Measurements from ENCODE around the gene ZFP36.
A peak's percentile ranks its signal among the peaks of the same experiment; 100 is the strongest.
"Not testable (repeated sequence)": the region's sequence is repeated elsewhere in the genome, so short reads cannot be mapped to it uniquely, and the experiment has no call there.

Gene ZFP36, protein sequence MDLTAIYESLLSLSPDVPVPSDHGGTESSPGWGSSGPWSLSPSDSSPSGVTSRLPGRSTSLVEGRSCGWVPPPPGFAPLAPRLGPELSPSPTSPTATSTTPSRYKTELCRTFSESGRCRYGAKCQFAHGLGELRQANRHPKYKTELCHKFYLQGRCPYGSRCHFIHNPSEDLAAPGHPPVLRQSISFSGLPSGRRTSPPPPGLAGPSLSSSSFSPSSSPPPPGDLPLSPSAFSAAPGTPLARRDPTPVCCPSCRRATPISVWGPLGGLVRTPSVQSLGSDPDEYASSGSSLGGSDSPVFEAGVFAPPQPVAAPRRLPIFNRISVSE

DNA sequence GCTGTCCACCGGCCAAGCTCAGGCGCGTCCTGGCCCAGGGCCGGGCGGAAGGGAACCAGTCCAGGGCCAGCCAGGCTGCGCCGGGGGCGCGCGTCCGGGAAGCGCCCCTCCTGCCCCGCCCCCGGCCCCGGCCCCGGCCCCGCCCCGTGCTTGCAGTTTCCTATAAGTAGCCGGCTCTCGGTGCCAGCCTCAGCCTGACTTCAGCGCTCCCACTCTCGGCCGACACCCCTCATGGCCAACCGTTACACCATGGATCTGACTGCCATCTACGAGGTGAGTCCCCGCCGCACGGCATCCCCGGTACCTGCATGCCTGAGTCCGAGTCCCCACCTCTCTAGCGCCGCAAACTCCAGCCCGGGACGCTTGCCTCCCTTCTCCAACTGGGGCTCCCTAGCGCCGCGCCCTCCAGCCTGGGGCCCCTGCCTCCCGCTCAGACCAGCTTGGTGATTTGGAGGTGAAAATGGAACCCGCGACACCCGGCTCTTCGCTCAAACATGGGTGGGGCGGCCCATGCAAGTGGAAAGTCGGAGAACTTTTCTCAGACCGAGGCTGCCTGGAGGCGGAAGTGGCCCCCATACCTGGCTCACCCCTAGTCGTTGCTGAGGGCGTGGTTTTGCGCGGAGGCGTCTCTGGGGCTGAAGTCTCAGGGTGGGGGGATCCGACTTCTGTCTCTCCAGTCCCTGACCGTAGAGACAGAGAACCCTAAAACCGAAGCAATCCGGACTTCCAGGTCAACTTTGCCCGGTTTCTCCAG, at the start of gene ZFP36:
Gene ZFP36, plus strand, starts transcription at position 192 of the 754 bp plus-strand sequence. Its CDS starts 58 bp downstream, at position 250.
- DNase-seq (ENCODE audit: low spot score) = peak; percentile 91

DNA sequence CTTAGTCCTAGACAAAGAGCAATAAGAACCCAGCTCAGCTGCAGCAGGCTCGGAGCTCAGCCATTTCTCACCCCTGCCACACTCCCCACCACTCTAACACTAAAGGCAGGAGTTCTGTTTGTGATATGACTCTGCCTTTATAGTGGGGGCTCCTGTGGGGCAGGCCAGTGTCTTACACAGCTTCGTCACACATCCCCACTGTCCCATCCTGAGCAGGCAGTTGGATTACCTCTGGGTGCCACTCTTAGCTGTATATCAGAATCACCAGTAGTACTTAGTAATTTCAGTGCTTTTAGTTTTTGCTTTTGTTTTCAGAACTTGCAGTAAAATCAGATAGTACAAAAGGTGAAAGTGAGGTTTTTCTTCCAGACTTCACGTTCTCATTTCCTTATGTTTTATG, 47.6 kb upstream of the ZFP36 start:
- DNase-seq (ENCODE audit: low spot score) = no peak

DNA sequence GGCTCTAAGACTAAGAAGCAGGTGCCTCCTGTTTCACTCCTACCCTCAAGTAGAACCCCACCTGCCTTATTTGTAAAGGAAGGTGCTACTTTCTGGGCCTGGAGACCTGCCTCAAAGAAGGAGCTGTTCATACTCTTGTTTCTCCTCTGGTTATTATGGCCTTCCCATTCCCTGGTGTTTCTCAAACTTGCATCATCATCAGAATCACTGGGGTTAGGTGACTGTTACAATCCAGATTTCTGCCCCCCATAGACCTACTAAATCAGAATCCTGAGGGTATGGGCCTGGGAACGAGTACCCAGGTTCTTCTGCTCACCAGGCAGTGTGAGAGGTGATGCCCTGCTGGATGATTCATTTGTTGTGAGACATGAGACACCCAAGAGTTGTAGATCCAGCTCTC, 46.0 kb upstream of the ZFP36 start:
- no peak for DNase-seq (ENCODE audit: low spot score)

DNA sequence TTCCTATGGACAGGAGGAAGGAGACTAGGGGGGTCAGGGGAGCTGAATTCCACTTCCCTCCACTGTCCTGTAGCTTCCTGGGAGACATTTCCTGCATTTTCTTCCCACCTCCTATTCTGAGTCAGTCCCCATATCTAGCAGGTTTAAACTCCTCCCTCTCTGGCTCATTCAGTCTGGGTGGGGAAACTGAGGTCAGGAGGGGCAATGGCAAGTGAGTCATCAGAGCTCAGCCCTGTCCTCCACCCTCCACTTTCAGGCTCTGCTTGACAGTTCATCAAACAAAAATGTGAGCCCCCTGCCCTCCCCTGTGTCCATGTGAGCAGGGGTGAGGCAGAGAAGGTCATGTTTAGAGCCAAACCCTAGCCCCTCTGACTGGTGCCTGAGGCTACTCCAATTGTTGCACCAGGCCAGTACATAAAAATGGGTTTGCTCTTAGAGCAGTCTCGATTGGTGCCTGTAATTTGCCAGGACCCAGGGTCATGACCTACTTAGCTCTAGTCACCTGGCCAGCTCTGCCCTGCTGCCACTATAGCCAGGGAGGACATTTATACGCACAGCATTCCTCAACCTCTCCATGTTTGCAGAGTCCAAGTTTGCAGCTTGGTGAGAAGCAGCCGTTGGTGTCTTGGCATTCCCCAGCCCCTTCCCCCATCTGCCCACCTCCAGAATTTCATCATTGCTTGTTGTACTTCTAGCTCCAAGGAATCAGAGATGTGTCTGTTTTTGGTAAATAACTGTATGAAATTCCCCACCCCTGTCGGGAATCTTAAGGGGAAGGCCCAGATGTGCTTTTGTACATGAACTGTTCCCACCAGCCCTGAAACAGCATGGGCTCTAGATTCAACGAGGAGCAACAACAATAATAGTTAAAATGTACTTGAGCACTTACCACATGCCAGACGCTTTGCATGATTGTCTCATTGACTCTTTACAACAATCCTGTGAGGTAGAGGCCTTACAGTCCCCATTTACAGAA, 43.7 kb upstream of the ZFP36 start:
- DNase-seq (ENCODE audit: low spot score) = no peak

DNA sequence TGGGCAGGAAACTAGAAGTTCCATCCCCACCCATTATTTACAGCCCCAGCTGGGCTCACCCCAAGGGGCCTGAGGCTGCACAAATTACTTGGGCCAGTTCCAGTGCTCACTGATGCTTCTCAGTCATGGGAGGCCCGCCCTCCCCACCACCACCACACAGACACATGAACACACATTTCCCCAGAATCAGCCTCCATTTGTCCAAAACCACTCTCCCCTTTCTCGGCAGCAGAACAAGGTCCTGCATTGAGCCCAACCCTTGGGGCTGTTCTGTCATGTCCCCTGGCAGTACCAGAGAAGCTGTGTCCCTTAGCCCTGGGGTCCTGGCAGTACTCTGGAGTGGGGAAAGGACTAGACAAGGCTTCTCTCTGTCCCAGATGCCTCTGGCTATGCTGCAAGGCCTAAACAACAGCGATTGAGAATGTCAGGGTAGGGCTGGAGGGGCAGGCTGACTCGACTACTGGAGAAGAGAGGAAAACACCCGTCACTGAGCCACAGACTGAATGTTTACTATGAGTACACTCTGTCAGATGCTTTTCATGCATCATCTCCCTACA, 42.7 kb upstream of the ZFP36 start:
- DNase-seq (ENCODE audit: low spot score) = no peak

DNA sequence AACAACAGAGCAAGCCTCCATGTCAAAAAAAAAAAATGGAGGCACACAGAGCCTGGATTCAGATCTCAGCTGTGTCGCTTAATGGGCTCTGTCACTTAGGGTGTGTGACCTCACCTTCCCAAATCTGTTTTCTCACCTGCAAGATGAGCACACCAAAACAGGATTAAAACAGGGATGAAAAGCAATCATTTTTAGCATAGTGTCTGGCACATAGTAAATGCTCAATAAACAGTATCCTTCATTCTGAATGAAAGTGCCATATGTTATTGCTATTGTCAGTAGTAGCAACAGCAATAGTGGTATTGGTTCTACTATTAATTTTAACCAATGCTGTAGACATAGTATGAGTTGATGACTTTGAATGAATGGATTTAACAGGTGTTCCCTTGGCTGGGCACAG, 41.1 kb upstream of the ZFP36 start:
- no peak for DNase-seq (ENCODE audit: low spot score)

DNA sequence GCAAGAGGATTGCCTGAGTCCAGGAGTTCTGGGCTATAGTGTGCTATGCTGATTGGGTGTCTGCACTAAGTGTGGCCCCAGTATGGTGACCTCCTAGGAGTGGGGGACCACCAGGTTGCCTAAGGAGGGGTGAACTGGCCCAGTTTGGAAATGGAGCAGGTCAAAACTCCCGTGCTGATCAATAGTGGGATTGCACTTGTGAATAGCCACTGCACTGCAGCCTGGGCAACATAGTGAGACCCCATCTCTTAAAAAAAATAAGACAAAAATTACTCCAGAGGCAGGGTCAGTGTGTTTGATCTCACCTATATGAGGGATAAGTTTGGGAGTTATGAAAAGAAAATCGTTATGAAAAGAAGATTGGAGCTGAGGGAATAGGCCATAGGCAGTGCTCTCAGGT, 37.4 kb upstream of the ZFP36 start:
- DNase-seq (ENCODE audit: low spot score) = no peak

DNA sequence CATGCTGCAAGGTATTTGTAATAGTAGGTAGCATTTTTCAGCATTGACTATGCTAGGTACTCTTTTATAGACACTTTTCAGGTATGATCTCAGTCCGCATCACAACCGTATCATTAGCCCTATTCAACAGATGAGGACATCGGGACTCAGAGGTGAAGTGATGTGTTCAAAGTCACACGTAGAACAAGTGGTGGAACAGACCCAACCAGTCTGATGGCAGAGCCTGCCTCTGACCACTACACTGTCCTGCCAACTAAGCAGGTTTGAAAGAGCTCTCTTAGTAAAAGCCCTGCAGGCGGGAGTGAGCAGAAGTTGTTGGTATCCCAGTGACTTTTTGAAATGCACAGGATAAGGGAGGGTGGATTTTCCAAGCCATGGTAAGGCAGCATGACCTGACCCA, 35.9 kb upstream of the ZFP36 start:
- DNase-seq (ENCODE audit: low spot score) = no peak

DNA sequence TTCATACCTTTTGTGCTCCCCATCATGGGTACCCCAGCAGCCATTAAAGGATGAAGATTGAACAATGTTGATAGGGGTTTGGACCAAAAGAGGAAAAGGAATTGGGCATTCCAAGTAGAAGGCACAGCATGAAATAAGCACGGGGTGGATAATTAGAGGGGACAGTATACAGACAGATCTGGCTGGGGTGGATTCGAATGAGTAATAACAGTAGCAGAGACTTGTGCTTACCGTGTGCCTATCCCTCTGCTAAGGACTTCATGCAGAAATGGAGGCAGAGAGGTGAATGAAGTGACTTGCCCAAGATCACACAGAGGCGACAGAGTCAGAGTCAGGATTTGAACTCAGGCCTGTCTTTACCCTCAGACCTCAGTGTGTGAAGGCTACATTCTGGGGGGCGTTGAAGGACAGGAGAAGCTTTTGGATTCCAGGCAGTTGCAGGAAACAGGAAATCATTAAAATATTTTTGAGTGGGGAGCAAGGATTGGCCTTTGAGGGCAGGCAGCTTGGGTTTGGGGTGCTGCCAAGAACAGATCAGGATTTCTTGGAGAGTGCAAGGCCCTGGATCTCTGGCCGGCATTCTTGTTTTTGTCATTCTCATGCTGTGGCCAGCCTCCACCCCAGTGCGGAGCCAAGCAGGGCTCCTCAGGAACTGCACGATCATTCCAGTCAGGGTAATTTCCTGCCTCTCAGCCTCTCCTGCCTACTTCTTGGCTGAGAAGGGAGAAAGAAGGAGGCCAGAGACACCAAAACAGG, 34.4 kb upstream of the ZFP36 start:
- no peak for DNase-seq (ENCODE audit: low spot score)

DNA sequence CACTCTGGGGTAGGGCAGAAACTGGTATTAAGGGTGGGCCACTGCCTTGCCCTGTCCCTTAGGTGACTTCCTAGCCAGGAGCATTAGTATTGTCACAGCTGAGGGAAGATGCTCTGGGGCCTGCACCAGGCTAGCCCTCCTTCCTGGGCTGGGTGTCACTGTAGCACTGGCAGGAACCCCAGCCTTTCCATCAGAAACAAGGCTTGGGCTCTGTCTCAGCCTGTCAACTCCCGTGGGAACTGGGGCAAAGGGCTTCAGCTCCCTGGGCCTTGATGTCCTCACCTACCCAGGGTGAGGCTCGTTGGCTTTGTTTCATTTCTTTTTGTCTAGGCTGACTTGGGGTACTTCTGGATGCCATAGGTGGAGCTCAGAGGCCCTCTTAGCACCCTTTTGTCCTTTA, 33.7 kb upstream of the ZFP36 start:
- no peak for DNase-seq (ENCODE audit: low spot score)

DNA sequence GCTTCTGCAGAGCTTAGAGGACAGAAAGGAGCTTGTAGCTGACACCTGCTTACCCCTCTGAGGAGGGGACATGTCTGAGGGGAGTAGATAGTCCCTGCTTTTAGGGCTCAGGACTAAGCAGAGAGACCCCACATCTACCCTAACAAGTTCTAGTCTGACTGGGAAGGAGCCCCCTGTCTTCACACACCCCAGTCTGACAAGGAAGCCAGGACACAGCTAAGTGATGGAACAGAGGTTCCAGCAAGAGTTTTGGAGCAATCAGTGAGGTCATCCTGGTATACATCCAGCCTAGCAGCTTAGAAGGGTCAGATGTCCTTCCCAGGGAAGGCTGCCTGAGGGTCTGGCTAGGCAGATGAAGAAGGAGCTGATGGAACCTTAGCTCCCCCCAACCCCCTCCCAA, 30.7 kb upstream of the ZFP36 start:
- DNase-seq (ENCODE audit: low spot score) = no peak

DNA sequence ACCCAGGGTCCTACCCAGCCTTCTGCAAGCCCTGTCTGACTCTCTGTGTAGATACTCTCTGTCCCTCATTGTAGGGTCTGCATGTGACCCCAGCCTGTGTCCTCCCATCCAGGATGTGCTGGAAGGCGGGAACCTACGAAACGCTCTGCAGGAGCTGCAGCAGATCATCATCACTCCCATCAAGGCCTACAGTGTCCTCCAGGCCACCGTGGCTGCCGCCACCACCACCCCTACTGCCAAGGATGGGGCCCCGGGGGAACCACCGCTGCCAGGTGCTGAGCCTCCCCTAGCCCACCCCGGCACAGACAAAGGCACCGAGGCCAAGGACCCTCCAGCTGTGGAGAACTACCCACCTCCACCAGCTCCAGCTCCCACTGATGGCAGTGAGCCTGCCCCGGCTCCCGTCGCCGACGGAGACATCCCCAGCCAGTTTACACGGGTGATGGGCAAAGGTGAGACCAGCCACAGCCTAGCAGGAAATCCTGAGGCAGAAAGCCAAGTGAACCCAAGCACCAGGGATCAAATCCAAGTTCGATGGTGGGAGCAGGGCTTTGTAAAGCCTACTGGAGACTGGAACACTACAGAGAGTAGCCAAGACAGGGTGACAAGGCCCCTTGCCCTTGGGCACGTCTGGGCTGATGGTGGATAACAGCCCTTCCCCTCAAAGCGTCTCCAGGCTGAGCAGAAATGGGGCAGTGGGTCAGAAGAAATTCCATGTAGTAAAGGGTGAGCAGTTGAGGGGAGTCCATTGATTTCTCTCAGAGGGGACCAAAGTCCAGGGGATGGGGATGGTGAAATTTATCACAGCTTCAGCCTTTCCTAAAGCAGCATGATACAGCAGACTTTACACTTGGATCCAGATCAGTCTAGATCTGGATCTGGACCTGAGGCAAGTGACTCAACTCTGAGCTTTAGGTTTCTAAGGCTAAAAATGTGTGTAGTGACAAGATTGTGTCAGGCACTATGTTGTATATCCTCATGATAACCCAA, 29.0 kb upstream of the ZFP36 start:
- no peak for DNase-seq (ENCODE audit: low spot score)

DNA sequence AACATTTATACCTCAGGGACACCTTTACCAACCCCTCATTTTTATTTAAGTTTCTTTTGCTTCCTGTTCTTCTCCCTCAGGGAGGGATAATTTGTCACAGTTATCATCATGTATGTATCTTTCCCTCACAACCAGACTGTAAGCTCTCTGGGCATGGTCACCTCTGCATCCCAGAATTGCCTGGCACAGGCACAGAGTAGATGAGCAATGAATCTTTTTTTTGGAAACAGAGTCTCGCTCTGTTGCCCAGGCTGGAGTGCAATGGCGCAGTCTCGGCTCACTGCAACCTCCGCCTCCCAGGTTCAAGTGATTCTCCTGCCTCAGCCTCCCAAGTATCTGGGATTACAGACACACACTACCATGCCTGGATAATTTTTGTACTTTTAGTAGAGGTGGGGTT, 27.3 kb upstream of the ZFP36 start:
- DNase-seq (ENCODE audit: low spot score) = not testable (repeated sequence)

DNA sequence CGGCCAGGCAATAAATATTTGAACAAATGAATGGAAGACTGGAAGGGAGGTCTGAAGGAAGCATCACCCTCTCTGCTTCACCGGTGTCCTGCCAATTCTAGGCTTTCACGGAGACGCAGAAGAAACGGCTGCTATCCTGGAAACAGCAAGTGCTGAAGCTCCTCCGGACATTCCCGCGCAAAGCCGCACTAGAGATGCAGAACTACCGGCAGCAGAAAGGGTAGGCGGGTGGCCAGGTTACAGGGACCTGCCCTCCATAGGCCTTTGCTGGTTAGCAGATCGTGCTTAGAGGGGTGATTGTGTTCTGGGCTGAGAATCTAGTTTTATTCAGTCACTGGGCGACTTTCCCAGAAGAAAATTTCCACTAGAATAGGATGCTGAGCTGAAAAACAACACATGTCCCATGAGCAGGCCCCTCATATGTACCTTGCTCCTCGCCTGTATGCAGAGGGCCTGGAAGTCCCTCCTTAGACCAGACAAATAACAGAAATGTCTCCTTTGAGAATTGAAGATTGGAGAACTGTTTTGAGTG, 26.7 kb upstream of the ZFP36 start:
- no peak for DNase-seq (ENCODE audit: low spot score)

DNA sequence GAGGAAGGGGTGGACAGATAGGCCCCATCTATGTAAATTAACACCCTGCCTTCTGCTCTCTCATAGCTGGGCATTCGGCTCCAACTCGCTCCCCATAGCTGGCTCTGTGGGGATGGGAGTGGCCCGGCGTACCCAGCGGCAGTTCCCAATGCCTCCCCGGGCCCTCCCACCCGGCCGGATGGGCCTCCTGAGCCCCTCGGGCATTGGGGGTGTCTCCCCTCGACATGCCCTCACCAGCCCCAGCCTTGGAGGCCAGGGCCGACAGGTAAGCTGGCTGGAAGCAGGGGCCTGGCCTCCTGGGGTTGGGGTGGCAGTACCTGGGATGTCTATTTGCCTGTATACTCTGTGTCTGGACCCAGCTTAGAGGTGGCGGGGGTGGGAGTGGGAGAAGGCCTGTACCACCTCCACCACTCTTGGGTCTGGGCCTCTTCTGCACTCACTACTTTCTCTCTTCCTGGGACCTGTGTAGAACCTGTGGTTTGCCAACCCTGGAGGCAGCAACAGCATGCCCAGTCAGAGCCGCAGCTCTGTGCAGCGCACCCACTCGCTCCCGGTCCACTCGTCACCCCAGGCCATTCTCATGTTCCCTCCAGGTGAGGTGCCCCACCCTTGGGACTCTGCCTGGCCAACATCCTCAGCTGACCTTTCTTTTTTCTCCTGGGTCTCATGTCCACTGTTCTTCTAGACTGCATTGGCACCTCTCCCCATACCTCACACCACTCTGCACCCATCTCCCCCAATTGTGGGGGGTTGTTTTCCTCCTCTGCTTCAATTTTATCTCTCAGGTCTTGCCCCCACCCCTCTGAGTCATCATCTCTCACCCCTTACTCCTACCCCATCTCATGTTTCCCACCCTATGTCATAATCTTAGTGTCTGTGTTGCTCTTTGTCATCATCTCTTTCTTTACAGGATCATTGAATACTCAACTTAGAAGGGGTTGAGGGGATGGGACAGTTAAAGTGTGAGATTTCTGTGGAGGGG, 25.8 kb upstream of the ZFP36 start:
- DNase-seq (ENCODE audit: low spot score) = no peak

DNA sequence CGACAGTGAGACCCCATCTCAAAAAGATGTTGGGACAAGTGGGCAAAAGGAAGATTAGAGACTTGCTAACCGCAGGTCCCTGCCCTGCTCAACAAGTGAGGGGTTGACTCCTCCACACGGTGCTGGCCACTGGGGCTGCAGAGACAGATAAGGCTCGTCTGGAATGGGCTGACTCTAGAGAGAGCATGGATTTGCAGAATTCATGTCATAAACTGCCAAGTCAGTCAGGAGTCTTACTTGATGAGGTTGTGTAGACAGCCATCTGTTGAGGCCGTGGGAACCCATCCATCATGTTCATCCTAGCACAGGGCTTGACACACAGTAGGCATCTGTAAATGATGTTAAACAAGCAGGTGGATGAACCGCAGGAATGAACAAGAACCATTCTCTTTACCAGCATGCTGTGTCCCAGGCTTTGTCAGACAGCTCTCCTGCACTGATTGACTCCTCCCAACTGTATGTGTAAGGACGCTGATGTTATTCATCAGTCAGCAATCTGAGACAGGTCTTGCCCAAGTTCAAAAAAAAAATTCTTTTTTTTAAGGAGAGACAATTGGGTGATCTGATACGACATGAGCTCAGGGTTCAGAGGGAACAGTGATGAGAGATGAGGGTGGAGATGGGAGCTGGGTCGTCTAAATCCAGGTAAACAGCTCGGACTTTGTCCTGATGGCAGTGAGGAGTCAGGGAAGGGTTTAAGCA, 24.6 kb upstream of the ZFP36 start:
- DNase-seq (ENCODE audit: low spot score) = no peak

DNA sequence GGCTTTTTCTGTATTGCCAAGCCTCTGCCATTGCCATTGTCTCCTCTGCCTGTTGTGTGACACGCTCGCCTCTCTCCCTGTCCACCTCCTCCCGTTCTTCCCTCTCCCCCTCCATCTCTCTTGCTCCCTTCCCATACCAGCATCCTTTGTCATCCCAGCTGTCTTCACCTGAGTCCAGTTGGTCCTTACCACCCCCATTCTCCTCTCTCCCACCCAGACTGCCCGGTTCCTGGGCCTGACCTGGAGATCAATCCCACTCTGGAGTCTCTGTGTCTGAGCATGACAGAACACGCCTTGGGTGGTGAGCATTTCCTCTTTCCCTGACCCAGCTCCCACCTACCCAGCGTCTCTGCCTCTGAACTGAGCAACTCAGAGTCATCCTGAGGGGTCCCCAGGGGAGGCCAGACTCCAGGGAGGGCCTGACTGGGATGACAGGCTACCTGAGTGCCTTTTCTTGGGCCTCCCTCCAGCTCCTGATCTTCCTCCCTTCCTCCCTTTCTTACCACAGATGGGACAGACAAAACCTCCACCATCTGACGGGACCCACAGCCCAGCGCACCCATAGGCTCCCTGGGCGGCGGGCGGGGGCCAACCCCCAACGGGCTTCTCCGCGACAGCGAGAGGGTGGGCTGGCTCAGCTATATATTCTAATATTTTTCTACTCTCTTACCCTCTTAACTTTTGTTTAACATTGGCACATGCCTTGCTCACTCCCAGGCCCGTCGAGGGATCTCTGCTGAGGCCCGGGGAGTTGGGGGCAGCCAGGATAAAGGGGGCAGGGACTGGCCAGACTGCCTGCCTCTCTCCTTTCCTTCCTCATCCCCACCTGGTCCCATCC, 23.4 kb upstream of the ZFP36 start:
- DNase-seq (ENCODE audit: low spot score) = no peak

All from HuH-7 (cell line).